GM12872 (cell line): Measurements from ENCODE around the gene CEP85L.
A peak's percentile ranks its signal among the peaks of the same experiment; 100 is the strongest.

Experiments
- CTCF ChIP-seq: IDR thresholded peaks from 3 replicates; pipeline ENCODE4 v1.5.1; 2011; ENCODE audit warnings: low read depth, mild to moderate bottlenecking, low read length, moderate library complexity; ENCODE audit not compliant: insufficient read depth

CEP85L gene

GRCh38 chr6:118618676-118619377 is 32.6 kb downstream of the CEP85L start:
- peak; percentile 94 for TF ChIP-seq CTCF

- TF ChIP-seq CTCF: no peak
Measured at GRCh38 chr6:118617417-118617816, 34.0 kb downstream of the CEP85L start.

DNA sequence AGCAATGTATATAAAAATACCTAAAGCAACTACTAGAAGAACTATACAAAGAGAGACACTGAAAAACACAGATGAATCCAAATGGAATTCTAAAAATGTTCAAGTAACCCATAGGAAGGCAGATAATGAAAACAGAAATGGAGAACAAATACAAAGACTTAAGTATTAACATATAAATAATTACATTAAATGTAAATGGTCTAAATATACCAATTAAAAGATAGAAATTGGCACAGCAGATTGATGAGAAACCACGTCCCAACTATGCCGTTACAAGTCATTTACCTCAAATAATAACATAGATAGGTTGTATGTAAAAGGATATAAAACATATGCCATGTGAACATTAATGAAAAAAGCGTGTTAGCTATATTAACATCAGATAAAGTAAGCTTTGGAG is 40.1 kb downstream of the CEP85L start:
- TF ChIP-seq CTCF: no peak

- no peak for TF ChIP-seq CTCF
Measured at GRCh38 chr6:118606858-118607257, 44.5 kb downstream of the CEP85L start.

- no peak for TF ChIP-seq CTCF
Measured at GRCh38 chr6:118606268-118606667, 45.1 kb downstream of the CEP85L start.

- no peak for TF ChIP-seq CTCF
Measured at GRCh38 chr6:118603372-118603771, 48.0 kb downstream of the CEP85L start.

- TF ChIP-seq CTCF: no peak
Measured at GRCh38 chr6:118602300-118602699, 49.1 kb downstream of the CEP85L start.
